ENCODE measurements around the gene RASSF6.

DNA sequence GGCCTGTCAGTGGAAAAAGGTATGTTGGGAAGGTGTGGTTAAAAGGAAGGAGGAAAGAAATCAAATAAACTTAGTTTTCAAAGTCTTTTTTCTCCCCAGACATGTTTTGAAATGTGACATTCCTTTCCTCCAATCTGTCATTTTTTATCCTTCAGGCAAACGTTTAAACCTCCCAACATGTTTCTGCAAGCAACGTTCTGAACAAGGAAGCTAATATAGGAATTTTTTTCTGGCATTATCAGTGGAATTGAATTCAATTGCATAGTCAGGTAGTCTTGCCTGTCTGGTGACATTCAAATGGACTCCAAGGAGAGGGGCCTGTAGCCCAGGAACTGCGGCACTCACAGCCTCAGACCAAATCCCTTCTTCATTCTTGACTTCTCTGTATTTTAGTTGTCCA lies 30.0 kb upstream of the RASSF6 start:
- TF ChIP-seq, protein P1, sequence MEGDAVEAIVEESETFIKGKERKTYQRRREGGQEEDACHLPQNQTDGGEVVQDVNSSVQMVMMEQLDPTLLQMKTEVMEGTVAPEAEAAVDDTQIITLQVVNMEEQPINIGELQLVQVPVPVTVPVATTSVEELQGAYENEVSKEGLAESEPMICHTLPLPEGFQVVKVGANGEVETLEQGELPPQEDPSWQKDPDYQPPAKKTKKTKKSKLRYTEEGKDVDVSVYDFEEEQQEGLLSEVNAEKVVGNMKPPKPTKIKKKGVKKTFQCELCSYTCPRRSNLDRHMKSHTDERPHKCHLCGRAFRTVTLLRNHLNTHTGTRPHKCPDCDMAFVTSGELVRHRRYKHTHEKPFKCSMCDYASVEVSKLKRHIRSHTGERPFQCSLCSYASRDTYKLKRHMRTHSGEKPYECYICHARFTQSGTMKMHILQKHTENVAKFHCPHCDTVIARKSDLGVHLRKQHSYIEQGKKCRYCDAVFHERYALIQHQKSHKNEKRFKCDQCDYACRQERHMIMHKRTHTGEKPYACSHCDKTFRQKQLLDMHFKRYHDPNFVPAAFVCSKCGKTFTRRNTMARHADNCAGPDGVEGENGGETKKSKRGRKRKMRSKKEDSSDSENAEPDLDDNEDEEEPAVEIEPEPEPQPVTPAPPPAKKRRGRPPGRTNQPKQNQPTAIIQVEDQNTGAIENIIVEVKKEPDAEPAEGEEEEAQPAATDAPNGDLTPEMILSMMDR (tag by site-specific recombination; IDR thresholded peaks at IDR 0.05), result no peak
- no peak for TF ChIP-seq ZNF221 (tag by site-specific recombination; IDR thresholded peaks at IDR 0.05; ENCODE audit: borderline replicate concordance)
- no peak for TF ChIP-seq WT1 (tag by site-specific recombination; IDR thresholded peaks at IDR 0.05)
- TF ChIP-seq ZNF311 (tag by site-specific recombination; IDR thresholded peaks at IDR 0.05; ENCODE audit: borderline replicate concordance), result no peak
- no peak for TF ChIP-seq KLF8 (tag by site-specific recombination; IDR thresholded peaks at IDR 0.05)
- TF ChIP-seq, protein P2, sequence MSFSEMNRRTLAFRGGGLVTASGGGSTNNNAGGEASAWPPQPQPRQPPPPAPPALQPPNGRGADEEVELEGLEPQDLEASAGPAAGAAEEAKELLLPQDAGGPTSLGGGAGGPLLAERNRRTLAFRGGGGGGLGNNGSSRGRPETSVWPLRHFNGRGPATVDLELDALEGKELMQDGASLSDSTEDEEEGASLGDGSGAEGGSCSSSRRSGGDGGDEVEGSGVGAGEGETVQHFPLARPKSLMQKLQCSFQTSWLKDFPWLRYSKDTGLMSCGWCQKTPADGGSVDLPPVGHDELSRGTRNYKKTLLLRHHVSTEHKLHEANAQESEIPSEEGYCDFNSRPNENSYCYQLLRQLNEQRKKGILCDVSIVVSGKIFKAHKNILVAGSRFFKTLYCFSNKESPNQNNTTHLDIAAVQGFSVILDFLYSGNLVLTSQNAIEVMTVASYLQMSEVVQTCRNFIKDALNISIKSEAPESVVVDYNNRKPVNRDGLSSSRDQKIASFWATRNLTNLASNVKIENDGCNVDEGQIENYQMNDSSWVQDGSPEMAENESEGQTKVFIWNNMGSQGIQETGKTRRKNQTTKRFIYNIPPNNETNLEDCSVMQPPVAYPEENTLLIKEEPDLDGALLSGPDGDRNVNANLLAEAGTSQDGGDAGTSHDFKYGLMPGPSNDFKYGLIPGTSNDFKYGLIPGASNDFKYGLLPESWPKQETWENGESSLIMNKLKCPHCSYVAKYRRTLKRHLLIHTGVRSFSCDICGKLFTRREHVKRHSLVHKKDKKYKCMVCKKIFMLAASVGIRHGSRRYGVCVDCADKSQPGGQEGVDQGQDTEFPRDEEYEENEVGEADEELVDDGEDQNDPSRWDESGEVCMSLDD (tag by site-specific recombination; IDR thresholded peaks at IDR 0.05), result no peak
- TF ChIP-seq MZF1 (tag by site-specific recombination; IDR thresholded peaks at IDR 0.05; ENCODE audit: borderline replicate concordance), result no peak
- TF ChIP-seq ZNF292 (tag by site-specific recombination; IDR thresholded peaks at IDR 0.05; ENCODE audit: borderline replicate concordance, low read depth), result no peak
- no peak for TF ChIP-seq YY2 (tag by site-specific recombination; IDR thresholded peaks at IDR 0.05)
- no peak for TF ChIP-seq HOXD13 (CRISPR knock-in tag; IDR thresholded peaks at IDR 0.05; ENCODE audit: borderline replicate concordance)
- TF ChIP-seq ZFHX2 (tag by site-specific recombination; conservative IDR thresholded peaks at IDR 0.05), result no peak
- no peak for TF ChIP-seq ZNF610 (tag by site-specific recombination; IDR thresholded peaks at IDR 0.05; ENCODE audit: borderline replicate concordance)
